ENCODE measurements around the gene MAML1.

Gene MAML1

DNA sequence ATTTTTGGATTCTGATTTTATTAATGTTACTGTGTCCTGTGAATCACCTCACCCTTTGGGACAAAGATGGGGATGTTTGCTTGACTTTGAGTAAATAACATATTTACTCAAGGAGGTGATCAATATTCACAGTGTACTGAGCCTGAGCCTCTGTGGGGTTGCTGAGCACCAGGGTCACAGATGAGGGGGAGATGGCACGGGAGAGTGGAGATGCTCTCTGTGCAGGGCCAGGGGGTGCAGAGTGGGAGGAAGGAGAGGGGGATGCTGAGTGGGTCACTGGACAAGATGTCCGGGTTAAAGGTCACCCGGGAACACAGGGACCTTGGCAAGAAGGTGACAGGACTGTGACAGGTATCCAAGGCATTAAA is 92.1 kb downstream of the MAML1 start:
- no peak for DNase-seq

DNA sequence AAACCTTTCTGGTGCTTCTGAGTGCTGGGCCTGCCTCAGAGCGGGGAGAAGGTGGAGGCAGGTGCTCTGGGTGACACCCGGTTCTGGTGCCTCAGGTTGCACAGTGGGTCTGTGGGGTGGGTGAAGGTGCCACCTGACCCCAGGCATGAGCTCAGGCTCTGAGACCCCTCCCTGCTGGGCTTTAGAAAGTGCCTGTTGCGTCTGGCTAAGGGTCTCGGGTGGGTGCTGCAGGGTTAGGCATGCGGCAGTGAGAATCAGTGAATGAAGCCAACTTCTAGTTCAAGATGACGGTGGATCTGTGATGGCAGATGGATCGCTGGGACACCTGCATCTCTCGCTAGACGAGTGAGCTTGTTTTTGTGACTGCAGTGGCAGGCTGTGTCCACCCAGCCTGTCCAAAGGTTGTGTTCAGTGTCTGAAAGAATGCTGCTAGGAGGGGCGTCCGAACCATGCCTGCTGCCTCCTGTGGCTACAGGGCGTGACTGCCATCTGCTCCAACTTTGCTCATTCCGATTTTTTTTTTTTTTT is 93.1 kb downstream of the MAML1 start:
- no peak for DNase-seq

Data from inflammatory macrophage (primary cell).